HepG2 (cell line): ENCODE measurements around the gene XIAP. TPM values are rescaled to one million over a fixed set of nuclear protein-coding genes. Genes with fewer than 3 reads are reported as not detected.

Experiments
- CEBPB ChIP-seq: IDR thresholded peaks from 2 replicates; pipeline ENCODE4 v1.6.1; 2011; ENCODE audit warnings: low read depth, low read length, improper control_type of control experiment, borderline replicate concordance
- EP300 ChIP-seq, 3 experiments: sonication (generic) in 1 of 3; formaldehyde crosslinking in 1 of 3; IDR thresholded peaks; 2 replicates each; pipeline versions ENCODE4 v1.5.1 to v1.6.1; 2011 to 2020; ENCODE audit warnings: low read depth in 2 of 3, low read length in 2 of 3, borderline replicate concordance in 1 of 3, improper control_type of control experiment in 1 of 3, mild to moderate bottlenecking in 1 of 3, missing genetic modification reagents in 1 of 3, moderate library complexity in 1 of 3
- FOXA1 ChIP-seq, 2 experiments: fragments of 450-650 bp in 1 of 2; sonication (generic) in 1 of 2; formaldehyde crosslinking in 1 of 2; IDR thresholded peaks; 2 replicates each; pipeline versions ENCODE4 v1.4.0 to v1.6.1; 2016 to 2020; ENCODE audit warnings: missing genetic modification reagents in 1 of 2
- FOXA3 ChIP-seq: IDR thresholded peaks from 2 replicates; pipeline ENCODE4 v1.6.1; 2016; ENCODE audit warnings: missing genetic modification reagents, missing compliant biosample characterization
- FOXJ3 ChIP-seq: sonication (generic); formaldehyde crosslinking; IDR thresholded peaks from 2 replicates; pipeline ENCODE4 v1.4.0; 2020; ENCODE audit warnings: missing genetic modification reagents, mild to moderate bottlenecking, borderline replicate concordance
- FOXP1 ChIP-seq, 2 experiments: fragments of 450-650 bp in 1 of 2; IDR thresholded peaks; 2 replicates each; pipeline ENCODE4 v1.6.1; 2017 to 2018; ENCODE audit warnings: antibody characterized with exemption in 1 of 2
- HNF4G ChIP-seq, 2 experiments: sonication (generic) in 1 of 2; formaldehyde crosslinking in 1 of 2; IDR thresholded peaks; 2 replicates each; pipeline versions ENCODE4 v1.4.0 to v1.6.1; 2011 to 2020; ENCODE audit warnings: borderline replicate concordance in 2 of 2, low read depth in 2 of 2, mild to moderate bottlenecking in 2 of 2, low read length in 1 of 2, missing genetic modification reagents in 1 of 2, moderate library complexity in 1 of 2
- ISL2 ChIP-seq: sonication (generic); formaldehyde crosslinking; IDR thresholded peaks from 2 replicates; pipeline ENCODE4 v1.5.0; 2020; ENCODE audit warnings: missing genetic modification reagents
- JARID2 ChIP-seq: sonication (generic); formaldehyde crosslinking; IDR thresholded peaks from 2 replicates; pipeline ENCODE4 v1.8.1; 2023; ENCODE audit warnings: missing genetic modification reagents, inconsistent platforms; ENCODE audit not compliant: insufficient replicate concordance
- MXI1 ChIP-seq: IDR thresholded peaks from 3 replicates; pipeline ENCODE4 v1.6.1; 2012; ENCODE audit warnings: low read depth, low read length, inconsistent platforms, borderline replicate concordance
- PRPF4 ChIP-seq: fragments of 200-400 bp; formaldehyde crosslinking; IDR thresholded peaks from 2 replicates; pipeline ENCODE4 v1.6.1; 2016; ENCODE audit warnings: low read length, low read depth; ENCODE audit not compliant: poor library complexity, severe bottlenecking
- RARA ChIP-seq: IDR thresholded peaks from 2 replicates; pipeline ENCODE4 v1.6.1; 2016; ENCODE audit warnings: missing genetic modification reagents, missing compliant biosample characterization
- REST ChIP-seq, 2 experiments: IDR thresholded peaks; 2 replicates each; pipeline ENCODE4 v1.6.1; 2011 to 2012; ENCODE audit warnings: low read length in 2 of 2, borderline replicate concordance in 1 of 2, low read depth in 1 of 2, mild to moderate bottlenecking in 1 of 2, moderate library complexity in 1 of 2
- RFX3 ChIP-seq: IDR thresholded peaks from 2 replicates; pipeline ENCODE4 v1.6.1; 2016; ENCODE audit warnings: missing biosample characterization, missing genetic modification reagents
- SP5 ChIP-seq: IDR thresholded peaks from 2 replicates; pipeline ENCODE4 v1.6.1; 2016; ENCODE audit warnings: low read depth, borderline replicate concordance
- ZFP91 ChIP-seq: sonication (generic); formaldehyde crosslinking; IDR thresholded peaks from 2 replicates; pipeline ENCODE4 v1.9.0; 2022; ENCODE audit warnings: missing genetic modification reagents, mild to moderate bottlenecking, borderline replicate concordance
- ZNF460 ChIP-seq: sonication (generic); formaldehyde crosslinking; IDR thresholded peaks from 2 replicates; pipeline ENCODE4 v1.5.1; 2020; ENCODE audit warnings: missing genetic modification reagents, mild to moderate bottlenecking, borderline replicate concordance
- ZNF510 ChIP-seq: sonication (generic); formaldehyde crosslinking; IDR thresholded peaks from 2 replicates; pipeline ENCODE4 v1.4.0; 2020; ENCODE audit warnings: low read depth, mild to moderate bottlenecking, missing genetic modification reagents
- ZNF687 ChIP-seq: sonication (generic); formaldehyde crosslinking; IDR thresholded peaks from 2 replicates; pipeline ENCODE4 v1.5.1; 2020; ENCODE audit warnings: mild to moderate bottlenecking, missing genetic modification reagents, moderate library complexity
- polyA plus RNA-seq, 8 experiments: library from polyadenylated mRNA; depleted of rRNA in 3 of 8; stranded (reverse) in 7 of 8; unstranded in 1 of 8; fragments of >200 nt; fragmentation: Illumina TruSeq in 4 of 8; extraction: Trizol in 4 of 8; gene quantifications; 2 replicates each; pipeline versions ENCODE4 v1.2.1 to v1.2.3, GENCODE V29; 2011 to 2016; ENCODE audit warnings: low read depth in 4 of 8, missing spikeins in 1 of 8, mixed read lengths in 1 of 8; ENCODE audit not compliant: insufficient read depth in 1 of 8
- total RNA-seq, 5 experiments: library from RNA; depleted of rRNA; stranded (reverse); fragments of >200 nt; fragmentation: Illumina TruSeq; extraction: Trizol; gene quantifications; 2 replicates each; pipeline ENCODE4 v1.2.3, GENCODE V29; 2016; ENCODE audit warnings: low read depth in 1 of 5

XIAP gene
- total and polyA plus RNA-seq, 2 of the 13 experiments (the other 11 are each of a cell fraction or from before 2014, with no cell fraction given) = 12.9 to 29.5 TPM

GRCh38 chrX:123830309-123830708 lies 29.5 kb upstream of the XIAP start (continued):
- peak; percentile 42 for TF ChIP-seq FOXA3
- peak; percentile 59; the same call in 1 of the 3 replicates for TF ChIP-seq MXI1
- no peak for TF ChIP-seq ZNF510 (CRISPR knock-in tag)
- TF ChIP-seq ISL2 (CRISPR knock-in tag) = peak; percentile 45; the same call in 1 of the 2 replicates
- no peak for TF ChIP-seq FOXP1 (IDR thresholded peaks at IDR 0.05)
- peak; percentile 39; the same call in 1 of the 2 replicates for TF ChIP-seq FOXP1 (CRISPR knock-in tag; IDR thresholded peaks at IDR 0.05)
- TF ChIP-seq RARA (CRISPR knock-in tag) = peak; percentile 74
- TF ChIP-seq HNF4G (IDR thresholded peaks at IDR 0.05; ENCODE audit: borderline replicate concordance, low read depth, low read length) = peak; percentile 69; the same call in 1 of the 2 replicates
- no peak; the same call in 1 of the 2 replicates for TF ChIP-seq HNF4G (CRISPR knock-in tag; IDR thresholded peaks at IDR 0.05; ENCODE audit: borderline replicate concordance, low read depth)
- peak; percentile 85 for TF ChIP-seq RFX3 (CRISPR knock-in tag)
- TF ChIP-seq FOXJ3 = no peak
- TF ChIP-seq ZNF460 = no peak
- peak; percentile 92 for TF ChIP-seq SP5
- peak in 1 of 2 experiments; percentile 63; a peak in 1 of 4 replicates for TF ChIP-seq EP300 (IDR thresholded peaks at IDR 0.05; ENCODE audit: low read depth in 2 of 2, low read length in 2 of 2)
- peak; percentile 16; the same call in 1 of the 2 replicates for TF ChIP-seq EP300 (CRISPR knock-in tag; IDR thresholded peaks at IDR 0.05; ENCODE audit: borderline replicate concordance)
- no peak for TF ChIP-seq JARID2 (CRISPR knock-in tag)
- no peak for TF ChIP-seq REST (IDR thresholded peaks at IDR 0.05; ENCODE audit: borderline replicate concordance in 1 of 2, low read depth in 1 of 2, low read length in 2 of 2)
- TF ChIP-seq PRPF4 = no peak
- no peak for TF ChIP-seq FOXA1 (IDR thresholded peaks at IDR 0.05)
- peak; percentile 40; the same call in 1 of the 2 replicates for TF ChIP-seq FOXA1 (CRISPR knock-in tag; IDR thresholded peaks at IDR 0.05)
- peak; percentile 72 for TF ChIP-seq CEBPB
- no peak for TF ChIP-seq ZNF687
- no peak for TF ChIP-seq ZFP91 (CRISPR knock-in tag)
